Loucy (cell line): ENCODE data around the gene FOXK2.

ENCODE experiments used
- CTCF ChIP-seq: fragments of 200-600 bp; sonication (generic); conservative IDR thresholded peaks from 2 replicates; pipeline ENCODE4 v1.5.1; 2014; ENCODE audit warnings: mild to moderate bottlenecking, antibody characterized with exemption, low read length
- EZH2phosphoT487 ChIP-seq: fragments of 200-600 bp; IDR thresholded peaks from 2 replicates; pipeline ENCODE4 v1.6.1; 2018; ENCODE audit warnings: antibody characterized with exemption, mild to moderate bottlenecking, moderate library complexity, borderline replicate concordance

GRCh38 chr17:82552580-82552979 is 33.0 kb downstream of the FOXK2 start:
- TF ChIP-seq CTCF (no peak), EZH2phosphoT487 (no peak)
